HG03039 (cell line): ENCODE measurements around the gene AIP.
A peak's percentile ranks its signal among the peaks of the same experiment; 100 is the strongest.
"Not testable (repeated sequence)": the region's sequence is repeated elsewhere in the genome, so short reads cannot be mapped to it uniquely, and the experiment has no call there.

Experiments
- ATAC-seq: cut with Tn5 transposase; IDR thresholded peaks from one replicate; pipeline ENCODE4 v1.9.1; 2021; ENCODE audit warnings: mild to moderate bottlenecking, moderate library complexity; ENCODE audit not compliant: unreplicated experiment

Gene AIP

DNA sequence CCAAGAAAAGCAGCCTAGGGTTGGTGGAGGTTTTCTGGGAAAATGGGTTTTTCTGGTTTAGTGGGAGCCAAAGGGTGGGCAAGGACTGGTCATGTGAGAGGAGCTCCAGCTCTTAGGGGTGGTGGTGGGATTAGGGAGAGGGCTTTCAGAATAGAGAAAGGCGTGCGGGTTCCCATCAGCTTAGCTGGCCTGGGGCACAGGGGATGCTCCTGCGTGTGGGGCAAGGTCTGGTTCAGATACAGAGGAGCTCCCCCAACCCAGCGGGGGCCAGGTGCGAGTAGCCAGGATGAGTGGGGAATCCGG, 14.4 kb upstream of the AIP start:
- no peak for ATAC-seq

DNA sequence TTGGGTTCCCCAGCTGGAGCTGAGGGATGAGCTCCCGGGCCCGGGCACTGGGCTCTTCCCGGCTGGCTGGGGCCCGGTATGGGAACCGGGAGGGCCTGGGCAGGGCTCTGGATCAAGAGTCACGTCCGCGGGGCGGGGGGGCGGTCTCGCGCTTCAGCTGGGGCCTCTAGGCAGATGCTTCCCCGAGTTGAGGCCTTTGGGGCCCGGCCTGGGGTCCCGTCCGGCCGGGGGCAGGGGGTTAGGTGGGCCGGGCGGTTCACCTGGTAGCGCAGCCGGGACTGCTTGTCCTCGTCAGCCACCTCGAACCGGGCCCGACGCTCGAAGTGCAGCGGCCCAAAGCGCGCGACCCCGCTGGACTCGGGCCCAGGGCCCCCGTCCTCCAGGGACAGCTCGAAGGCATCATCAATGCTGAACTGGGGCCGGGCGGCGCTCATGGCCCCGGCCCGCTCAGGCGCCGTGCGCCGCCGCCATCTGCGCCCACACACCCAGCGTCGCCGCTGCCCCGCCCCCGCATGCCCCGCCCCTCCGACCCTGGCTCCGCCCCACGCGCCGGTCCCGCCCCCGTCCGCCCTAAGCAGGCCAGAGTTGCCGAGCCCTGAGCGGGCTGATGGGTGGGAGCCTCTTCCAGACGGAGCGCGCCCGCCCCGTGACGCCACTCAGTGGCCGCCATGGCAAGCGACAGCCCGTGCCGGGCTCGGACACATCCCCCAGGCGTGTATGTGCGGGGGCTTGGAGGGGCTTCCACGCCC, 13.9 kb upstream of the AIP start, which contains the start of gene TMEM134:
Gene TMEM134 (minus strand): TSS at position 493 of the 749 bp plus-strand sequence. CDS start 59 bp downstream, at position 434.
- peak; percentile 62 for ATAC-seq

DNA sequence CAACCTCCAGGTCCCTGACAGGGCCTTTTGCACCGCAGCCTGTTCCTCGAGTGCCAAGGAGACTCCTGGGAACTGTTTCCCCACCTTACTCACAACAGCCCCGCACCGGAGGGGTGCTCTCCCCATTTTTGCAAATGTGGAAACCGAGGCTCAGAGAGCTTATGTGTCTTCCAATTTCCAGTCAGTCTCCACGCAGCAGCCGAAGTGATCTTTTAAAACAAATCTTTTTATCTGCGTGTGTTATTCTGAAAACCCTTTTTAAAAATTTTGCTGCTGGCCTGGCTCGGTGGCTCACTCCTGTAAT, 13.4 kb upstream of the AIP start:
- no peak for ATAC-seq

DNA sequence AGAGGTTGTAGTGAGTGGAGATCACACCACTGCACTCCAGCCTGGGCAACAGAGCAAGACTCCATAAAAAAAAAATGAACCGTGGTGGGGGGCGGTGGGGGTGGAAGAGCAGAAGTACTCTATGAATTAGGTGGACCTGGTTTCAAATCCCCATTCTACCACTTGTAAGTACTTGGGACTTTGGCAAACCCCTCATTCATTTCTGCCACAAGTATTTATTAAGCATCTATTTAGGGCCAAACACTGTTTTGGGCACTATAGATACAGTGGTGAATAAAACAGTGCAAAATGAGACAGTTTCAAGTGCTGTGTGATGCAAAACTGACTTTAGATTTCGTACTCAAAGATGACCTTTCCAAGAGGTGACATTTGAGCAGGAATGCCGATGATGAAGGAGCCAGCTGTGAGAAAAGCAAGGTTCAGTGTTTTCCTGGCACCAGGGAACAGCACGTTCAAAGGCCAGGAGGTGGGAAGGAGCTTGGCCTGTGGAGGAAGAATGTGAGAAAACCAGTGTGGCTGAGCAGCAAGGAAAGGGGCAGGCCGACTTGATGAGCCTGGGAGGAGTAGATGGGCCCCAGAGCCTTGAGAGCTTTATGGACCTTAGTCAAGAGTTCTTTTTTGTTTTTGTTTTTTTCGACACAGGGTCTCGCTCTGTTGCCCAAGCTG, 12.4 kb upstream of the AIP start:
- ATAC-seq = no peak

DNA sequence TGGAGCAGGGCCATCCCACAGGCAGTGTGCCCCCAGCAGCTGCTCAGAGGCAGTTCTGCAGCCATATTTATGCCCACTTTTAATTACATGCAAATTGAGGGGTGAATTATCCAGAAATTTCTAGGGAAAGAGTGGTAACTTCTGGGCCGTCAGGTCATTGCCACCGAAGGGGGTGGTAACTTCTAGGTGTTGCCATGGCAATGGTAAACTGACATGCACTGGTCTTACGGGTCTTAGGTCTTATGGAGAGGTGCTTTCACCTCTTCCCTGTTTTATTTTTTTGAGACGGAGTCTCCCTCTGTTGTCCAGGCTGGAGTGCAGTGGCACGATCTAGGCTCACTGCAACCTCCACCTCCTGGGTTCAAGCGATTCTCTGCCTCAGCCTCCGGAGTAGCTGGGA, 9.9 kb upstream of the AIP start:
- no peak for ATAC-seq

DNA sequence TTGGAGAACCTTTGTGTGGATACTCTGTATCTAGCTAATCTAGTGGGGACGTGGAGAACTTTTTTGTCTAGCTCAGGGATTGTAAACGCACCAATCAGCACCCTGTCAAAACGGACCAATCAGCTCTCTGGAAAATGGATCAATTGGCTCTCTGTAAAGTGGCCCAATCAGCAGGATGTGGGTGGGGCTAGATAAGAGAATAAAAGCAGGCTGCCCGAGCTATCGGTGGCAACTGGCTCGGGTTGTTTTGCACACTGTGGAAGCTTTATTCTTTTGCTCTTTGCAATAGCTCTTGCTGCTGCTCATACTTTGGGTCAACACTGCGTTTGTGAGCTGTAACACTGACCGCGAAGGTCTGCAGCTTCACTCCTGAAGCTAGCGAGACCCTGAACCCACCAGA, 6.1 kb upstream of the AIP start:
- not testable (repeated sequence) for ATAC-seq

DNA sequence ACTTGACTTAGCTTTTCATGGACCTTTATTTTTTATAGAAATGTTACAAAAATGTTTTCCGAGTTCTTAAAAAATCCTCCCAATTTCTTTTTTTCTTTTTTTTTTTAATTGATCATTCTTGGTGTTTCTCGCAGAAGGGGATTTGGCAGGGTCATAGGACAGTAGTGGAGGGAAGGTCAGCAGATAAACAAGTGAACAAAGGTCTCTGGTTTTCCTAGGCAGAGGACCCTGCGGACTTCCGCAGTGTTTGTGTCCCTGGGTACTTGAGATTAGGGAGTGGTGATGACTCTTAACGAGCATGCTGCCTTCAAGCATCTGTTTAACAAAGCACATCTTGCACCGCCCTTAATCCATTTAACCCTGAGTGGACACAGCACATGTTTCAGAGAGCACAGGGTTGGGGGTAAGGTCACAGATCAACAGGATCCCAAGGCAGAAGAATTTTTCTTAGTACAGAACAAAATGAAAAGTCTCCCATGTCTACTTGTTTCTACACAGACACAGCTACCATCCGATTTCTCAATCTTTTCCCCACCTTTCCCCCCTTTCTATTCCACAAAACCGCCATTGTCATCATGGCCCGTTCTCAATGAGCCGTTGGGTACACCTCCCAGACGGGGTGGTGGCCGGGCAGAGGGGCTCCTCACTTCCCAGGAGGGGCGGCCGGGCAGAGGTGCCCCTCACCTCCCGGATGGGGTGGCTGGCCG, 5.3 kb upstream of the AIP start:
- ATAC-seq = not testable (repeated sequence)

DNA sequence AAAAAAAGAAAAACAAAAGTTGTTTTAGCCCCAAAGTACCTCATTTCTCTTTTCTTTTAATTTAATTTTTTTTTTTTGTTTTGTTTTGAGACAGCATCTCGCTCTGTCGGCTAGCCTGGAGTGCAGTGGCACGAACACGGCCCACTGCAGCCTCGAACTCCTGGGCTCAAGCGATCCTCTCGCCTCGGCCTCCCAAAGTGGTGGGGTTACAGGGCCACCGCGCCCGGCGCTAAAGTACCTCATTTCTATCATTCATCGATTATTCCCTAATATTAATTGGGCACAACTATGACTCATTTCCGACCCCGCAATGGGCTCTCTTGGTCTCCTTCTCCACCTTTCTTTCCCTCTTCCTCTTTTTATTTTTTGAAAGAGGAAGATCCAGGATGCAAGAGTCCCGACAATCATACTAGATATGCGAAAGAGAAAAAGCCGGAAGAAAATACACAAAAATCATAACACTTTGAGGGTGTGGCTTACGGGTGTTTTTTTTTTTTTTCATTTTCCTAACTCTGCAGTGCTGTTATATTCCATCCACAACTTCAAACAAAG, 475 bp upstream of the AIP start:
- no peak for ATAC-seq

DNA sequence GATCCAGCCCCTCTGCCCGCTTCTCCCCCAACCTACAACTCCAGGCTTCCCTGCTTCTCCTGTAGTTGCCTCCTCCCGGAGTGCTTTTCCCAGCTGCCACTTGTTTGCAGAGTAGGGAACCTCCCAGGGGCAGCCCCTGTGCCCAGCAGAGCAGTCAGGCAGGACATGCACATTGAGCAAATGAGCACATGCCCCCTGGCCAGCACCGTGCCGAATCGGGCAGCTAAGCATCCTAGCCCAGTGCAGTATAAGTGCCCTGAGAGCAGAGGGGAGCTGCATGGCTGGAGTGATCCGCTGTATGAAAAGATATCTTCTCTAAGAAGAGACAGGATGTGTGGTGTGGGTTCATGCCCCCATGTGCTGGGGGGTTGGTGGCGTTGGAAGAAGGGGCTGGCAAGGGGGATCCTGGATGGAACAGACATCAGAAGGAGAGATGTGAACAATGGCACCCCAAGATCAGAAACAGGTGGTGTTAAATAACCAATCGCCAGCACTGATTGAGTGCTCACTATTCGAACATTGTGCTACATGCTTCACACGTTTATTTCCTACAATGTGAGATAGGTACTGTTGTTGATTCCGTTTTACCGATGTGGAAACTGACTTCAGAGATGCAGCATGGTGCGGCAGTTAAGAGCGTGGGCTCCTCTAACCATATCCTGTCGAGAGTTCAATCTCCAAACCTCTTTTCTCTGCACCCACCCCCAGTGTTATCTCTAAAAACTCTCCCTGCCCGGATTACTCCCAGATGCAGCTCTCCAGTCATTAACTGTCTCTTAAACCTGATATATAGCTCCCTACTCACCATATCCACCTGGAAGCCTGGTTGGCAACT, 1.2 kb downstream of the AIP start:
- ATAC-seq = no peak

DNA sequence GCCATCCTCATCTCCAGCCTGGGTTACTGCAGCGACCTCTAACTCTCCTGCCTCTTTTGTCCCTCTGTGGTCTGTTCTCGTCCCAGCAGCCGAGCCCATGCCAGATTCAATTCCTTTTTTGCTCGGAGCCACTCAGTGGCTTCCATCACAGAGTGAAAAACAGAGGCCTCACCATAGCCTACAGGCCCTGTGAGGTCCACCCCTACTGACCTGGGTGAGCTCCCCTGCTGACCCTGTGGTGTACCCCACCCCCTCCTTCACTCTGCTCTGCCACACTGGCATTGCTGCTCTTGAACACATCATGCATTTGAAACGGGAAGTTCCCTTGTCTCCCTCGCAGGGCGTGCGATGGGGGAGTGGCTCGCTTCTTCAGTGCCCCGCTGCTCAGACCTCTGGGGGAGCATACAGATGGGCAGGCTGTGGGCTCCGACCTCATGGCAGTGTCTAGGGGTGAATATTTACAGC, 2.1 kb downstream of the AIP start:
- no peak for ATAC-seq

DNA sequence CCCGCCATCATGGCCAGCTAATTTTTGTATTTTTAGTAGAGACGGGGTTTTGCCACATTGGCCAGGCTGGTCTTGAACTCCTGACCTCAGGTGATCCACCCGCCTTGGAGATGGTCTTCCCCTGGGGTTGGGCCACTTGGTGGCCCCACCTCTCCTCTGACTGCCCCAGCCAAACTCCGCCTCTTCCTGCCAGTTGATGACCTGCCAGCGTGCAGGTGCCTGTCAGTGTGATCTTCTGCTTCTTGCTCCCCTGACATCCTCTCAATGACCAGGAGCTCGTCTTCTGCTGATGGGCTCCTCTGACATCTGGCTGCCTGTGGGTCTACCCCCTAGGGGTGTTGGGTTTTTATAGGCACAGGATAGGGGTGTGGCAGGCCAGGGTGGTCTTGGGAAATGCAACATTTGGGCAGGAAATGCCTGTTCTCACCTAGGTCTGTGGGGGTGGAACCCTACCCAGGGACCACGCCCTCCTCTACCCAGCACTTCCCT, 3.1 kb downstream of the AIP start:
- ATAC-seq = not testable (repeated sequence)

DNA sequence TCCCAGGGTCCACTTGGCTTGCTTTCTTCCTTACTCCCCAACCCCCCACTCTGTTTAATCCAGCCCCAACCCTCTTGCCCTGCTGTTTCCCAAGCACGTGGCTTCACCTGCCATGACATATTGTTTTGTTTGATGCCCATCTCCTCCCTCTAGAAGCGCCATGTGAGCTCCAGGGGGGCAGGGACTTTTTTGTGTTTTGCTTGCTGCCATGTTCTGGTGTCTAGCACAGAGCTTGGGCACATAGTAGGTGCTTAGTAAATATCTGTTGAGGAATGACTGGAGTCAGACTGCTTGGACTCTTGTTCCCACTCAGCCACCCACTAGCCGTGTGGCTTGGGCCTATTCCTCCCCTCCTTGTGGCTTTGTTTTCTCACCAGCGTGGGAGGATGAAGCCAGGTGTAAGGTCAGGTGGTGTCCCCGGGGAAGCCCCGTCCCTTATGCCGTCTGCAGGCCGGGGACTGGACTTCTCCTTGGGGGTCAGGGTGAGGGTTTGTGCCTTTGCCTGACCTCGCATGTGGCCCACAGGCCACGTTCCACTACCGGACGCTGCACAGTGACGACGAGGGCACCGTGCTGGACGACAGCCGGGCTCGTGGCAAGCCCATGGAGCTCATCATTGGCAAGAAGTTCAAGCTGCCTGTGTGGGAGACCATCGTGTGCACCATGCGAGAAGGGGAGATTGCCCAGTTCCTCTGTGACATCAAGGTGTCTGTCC, 3.8 kb downstream of the AIP start:
- ATAC-seq = no peak

DNA sequence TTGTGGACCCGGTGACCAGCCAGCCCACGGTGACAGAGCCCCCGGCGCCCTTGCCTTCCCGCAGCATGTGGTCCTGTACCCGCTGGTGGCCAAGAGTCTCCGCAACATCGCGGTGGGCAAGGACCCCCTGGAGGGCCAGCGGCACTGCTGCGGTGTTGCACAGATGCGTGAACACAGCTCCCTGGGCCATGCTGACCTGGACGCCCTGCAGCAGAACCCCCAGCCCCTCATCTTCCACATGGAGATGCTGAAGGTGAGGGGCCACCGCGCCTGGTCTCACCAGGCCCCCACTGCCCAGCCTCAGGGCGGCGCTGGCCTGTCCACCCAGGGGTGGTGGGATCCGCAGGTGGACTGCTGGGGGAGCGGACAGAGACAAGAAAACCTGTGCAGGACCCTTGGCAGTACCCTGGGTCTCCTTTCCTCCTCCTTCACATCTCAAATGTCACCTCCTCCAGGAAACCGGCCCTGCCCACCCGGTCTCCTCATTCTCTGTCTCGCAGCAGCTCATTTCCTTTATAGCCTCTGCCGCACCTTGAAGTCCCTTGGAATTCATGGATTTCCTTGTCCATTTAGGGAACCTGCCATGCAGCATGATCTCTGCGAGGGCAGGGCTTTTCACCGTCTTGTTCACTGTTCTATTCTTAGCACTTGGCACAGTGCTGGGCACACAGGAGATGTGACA, 6.5 kb downstream of the AIP start:
- ATAC-seq = no peak

DNA sequence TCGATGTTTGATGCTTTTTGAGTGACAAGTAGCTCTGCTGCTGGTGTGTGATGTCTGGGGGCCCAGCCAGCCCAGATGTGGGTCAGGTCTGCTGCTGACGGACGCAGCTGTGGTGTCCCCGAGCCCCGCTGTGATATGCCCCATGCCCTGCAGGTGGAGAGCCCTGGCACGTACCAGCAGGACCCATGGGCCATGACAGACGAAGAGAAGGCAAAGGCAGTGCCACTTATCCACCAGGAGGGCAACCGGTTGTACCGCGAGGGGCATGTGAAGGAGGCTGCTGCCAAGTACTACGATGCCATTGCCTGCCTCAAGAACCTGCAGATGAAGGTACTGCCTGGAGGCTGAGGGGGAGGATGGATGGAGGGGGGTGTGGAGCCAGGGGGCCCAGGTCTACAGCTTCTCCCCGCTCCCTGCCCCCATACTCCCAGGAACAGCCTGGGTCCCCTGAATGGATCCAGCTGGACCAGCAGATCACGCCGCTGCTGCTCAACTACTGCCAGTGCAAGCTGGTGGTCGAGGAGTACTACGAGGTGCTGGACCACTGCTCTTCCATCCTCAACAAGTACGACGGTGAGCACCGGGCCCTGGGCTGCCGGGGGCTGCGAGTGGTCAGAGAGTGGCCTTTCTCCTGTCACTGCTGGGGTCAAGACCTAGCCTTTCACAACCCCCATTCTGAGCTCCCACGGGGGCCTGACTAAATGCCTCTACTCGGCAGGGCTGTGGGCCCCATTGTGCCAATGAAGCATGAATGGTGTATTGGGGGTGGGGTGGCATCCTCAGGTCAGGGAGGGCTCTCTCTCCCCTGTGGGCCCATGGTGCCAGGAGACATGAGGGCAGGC, 7.3 kb downstream of the AIP start:
- ATAC-seq = no peak

DNA sequence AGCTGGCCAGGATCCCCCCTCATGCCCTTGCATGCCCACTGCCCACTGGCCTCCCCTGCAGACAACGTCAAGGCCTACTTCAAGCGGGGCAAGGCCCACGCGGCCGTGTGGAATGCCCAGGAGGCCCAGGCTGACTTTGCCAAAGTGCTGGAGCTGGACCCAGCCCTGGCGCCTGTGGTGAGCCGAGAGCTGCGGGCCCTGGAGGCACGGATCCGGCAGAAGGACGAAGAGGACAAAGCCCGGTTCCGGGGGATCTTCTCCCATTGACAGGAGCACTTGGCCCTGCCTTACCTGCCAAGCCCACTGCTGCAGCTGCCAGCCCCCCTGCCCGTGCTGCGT, 7.9 kb downstream of the AIP start:
- ATAC-seq = no peak

DNA sequence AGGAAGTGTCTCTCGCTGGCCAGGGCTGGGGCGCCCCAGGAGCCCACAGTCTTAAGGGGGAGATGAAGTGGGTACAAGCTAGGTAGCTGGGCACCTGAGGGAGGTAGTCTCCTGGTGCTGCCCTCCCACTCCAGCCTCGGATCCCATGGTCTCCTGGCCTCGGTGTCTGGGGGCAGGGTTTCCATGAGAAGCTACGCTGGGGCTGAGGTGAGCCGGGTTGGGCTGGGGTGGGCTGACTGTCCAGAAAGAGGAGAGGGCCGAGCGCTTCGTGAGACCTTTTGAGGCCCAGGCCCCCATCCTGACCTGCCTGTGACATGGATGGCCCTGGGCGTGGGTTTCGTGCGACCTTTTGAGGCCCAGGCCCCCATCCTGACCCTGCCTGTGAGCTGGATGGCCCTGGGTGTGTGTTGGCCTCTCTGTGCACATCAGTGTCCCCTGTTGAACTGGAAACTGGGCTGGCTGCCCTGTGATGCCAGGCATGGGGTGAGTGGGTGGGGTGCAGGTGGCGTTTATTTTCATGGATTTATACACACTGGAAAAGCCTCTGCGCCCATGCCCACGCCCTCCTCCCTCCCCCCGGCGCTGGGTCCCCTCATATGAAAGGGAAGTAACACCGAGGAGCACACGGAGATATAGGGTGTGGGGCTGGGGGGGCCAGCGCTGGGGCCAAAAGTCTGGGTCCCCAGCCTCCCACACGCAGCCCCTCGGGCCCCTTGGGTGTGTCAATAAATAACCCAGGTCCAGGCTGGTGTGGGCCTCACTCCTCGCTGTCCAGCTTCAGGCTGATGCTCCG, 8.6 kb downstream of the AIP start:
- no peak for ATAC-seq

DNA sequence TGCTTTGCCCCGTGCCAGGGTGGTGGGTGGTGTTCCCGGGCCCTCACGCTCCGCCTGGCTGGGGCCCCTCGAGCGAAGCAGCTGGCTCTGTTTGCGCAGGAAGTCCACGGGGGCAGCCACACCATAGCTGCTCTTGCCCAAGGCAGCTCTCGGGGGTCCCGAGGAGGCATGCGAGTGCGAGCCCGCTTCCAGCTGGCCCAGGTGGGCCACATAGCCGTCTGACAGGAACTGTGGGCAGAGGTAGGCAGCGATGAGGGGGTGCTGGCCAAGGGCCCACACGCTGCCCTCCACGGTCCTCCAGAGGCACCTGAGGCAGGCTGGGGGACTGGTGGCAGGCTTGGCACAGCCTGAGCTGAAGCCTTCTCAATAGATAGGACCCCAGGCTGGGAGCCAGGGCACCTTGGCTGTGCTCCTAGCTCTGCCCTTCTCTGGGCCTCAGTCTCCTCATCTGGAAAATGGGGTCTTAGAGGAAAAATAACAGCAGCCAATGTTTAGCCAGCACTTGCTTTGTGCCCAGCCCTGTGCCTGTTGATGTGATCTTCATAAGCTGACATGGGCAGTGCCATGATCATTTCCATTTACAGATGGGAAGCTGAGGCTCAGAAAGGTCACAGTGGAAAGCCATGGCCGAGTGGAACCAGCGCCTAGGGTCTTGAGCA, 9.4 kb downstream of the AIP start:
- ATAC-seq = no peak
